Endothelial cell of umbilical vein (primary cell): ENCODE measurements around the gene BAG1. TPM values are rescaled to one million over a fixed set of nuclear protein-coding genes. Genes with fewer than 3 reads are reported as not detected.

ENCODE experiments used
- BruUV-seq: library from RNA; stranded (reverse); fragments of 400-500 nt; replicated peaks from 2 replicates; lab custom pipeline; 2021; lab: Mats Ljungman, UMichigan
- CTCF ChIA-PET: fragments of 300-600, 350-600 bp; sonication (Branson Sonifier 250); formaldehyde crosslinking; loops from one replicate; lab custom pipeline; 2021; ENCODE audit warnings: antibody characterized with exemption, inconsistent platforms; lab: Charles Lee
- POLR2A ChIA-PET: fragments of 300-600, 350-600 bp; sonication (Branson Sonifier 250); formaldehyde crosslinking; loops from one replicate; lab custom pipeline; 2021; ENCODE audit warnings: antibody characterized with exemption, inconsistent platforms; lab: Charles Lee
- DNase-seq: peaks from one replicate; pipeline ENCODE4 v3.0.0-alpha.2; 2011; ENCODE audit warnings: low read depth, low spot score
- FAIRE-seq: peaks from 2 replicates; lab custom pipeline; 2011; peaks lifted over from hg19 to GRCh38; lab: Jason Lieb, UNC
- H2AFZ ChIP-seq: 2 replicates; pipeline ENCODE4 v1.6.0; 2012; ENCODE audit warnings: low read depth, low read length, control low read depth, inconsistent platforms
- H3K27ac ChIP-seq: 2 replicates; pipeline ENCODE4 v1.5.1; 2011; ENCODE audit warnings: low read depth, mild to moderate bottlenecking, control low read depth, low read length, moderate library complexity; ENCODE audit not compliant: insufficient read depth
- H3K27me3 ChIP-seq, 2 experiments: 2 replicates each; pipeline versions ENCODE4 v1.6.0 to v1.6.1; 2011; ENCODE audit warnings: low read length in 2 of 2, mixed read lengths in 1 of 2; ENCODE audit not compliant: control insufficient read depth in 2 of 2, insufficient read depth in 2 of 2
- H3K36me3 ChIP-seq, 2 experiments: 2 replicates in 1 of 2; 3 replicates in 1 of 2; pipeline ENCODE4 v1.5.1; 2011; ENCODE audit warnings: low read length in 2 of 2, mild to moderate bottlenecking in 1 of 2, moderate library complexity in 1 of 2; ENCODE audit not compliant: control insufficient read depth in 2 of 2, insufficient read depth in 2 of 2; ENCODE audit errors: extremely low read depth in 1 of 2
- H3K4me1 ChIP-seq: 3 replicates; pipeline ENCODE4 v1.5.1; 2011; ENCODE audit warnings: mild to moderate bottlenecking, low read length; ENCODE audit not compliant: control insufficient read depth, insufficient read depth; ENCODE audit errors: extremely low read depth
- H3K4me2 ChIP-seq: 2 replicates; pipeline ENCODE4 v1.6.1; 2011; ENCODE audit warnings: low read length, control low read depth, mixed read lengths; ENCODE audit not compliant: insufficient read depth
- H3K4me3 ChIP-seq, 3 experiments: fragments of 200-600 bp in 1 of 3; sonication (generic), shearing (Covaris generic) in 1 of 3; replicated peaks in 1 of 3; 2 replicates each; pipeline ENCODE4 v1.5.1; 2011 to 2016; ENCODE audit warnings: control low read depth in 3 of 3, low read length in 3 of 3, mild to moderate bottlenecking in 2 of 3, inconsistent platforms in 1 of 3, low read depth in 1 of 3, moderate library complexity in 1 of 3; ENCODE audit not compliant: insufficient read depth in 1 of 3
- H3K79me2 ChIP-seq: 2 replicates; pipeline ENCODE4 v1.6.0; 2012; ENCODE audit warnings: low read length, inconsistent platforms; ENCODE audit not compliant: control insufficient read depth, insufficient read depth
- H3K9ac ChIP-seq: replicated peaks from 2 replicates; pipeline ENCODE3; 2011; ENCODE audit warnings: low read length, control low read depth; ENCODE audit not compliant: insufficient read depth; ENCODE audit errors: extremely low read depth
- H3K9me1 ChIP-seq: replicated peaks from 3 replicates; pipeline ENCODE4 v1.6.0; 2011; ENCODE audit warnings: mild to moderate bottlenecking, low read length; ENCODE audit not compliant: control insufficient read depth, insufficient read depth; ENCODE audit errors: extremely low read depth
- H3K9me3 ChIP-seq: replicated peaks from 2 replicates; pipeline ENCODE4 v1.5.1; 2012; ENCODE audit warnings: low read length, inconsistent platforms; ENCODE audit not compliant: control insufficient read depth, insufficient read depth
- H4K20me1 ChIP-seq: replicated peaks from 2 replicates; pipeline ENCODE3; 2011; ENCODE audit warnings: mild to moderate bottlenecking, low read length; ENCODE audit not compliant: control insufficient read depth, insufficient read depth; ENCODE audit errors: extremely low read depth
- EZH2 ChIP-seq: IDR thresholded peaks from 2 replicates; pipeline ENCODE4 v1.6.1; 2012; ENCODE audit warnings: borderline replicate concordance, low read depth, mild to moderate bottlenecking, moderate library complexity, low read length, inconsistent platforms; ENCODE audit not compliant: severe bottlenecking
- FOS ChIP-seq: IDR thresholded peaks from 2 replicates; pipeline ENCODE4 v1.6.1; 2011; ENCODE audit warnings: mild to moderate bottlenecking, low read length, moderate library complexity, borderline replicate concordance; ENCODE audit not compliant: insufficient read depth
- GATA2 ChIP-seq: IDR thresholded peaks from 2 replicates; pipeline ENCODE4 v1.7.0; 2011; ENCODE audit warnings: low read depth, mild to moderate bottlenecking, moderate library complexity, mixed read lengths, low read length; ENCODE audit not compliant: insufficient read length, insufficient read depth
- JUN ChIP-seq: IDR thresholded peaks from 2 replicates; pipeline ENCODE4 v1.6.1; 2011; ENCODE audit warnings: borderline replicate concordance, low read depth; ENCODE audit not compliant: insufficient read length, insufficient read depth
- MYC ChIP-seq: IDR thresholded peaks from one replicate; pipeline ENCODE4 v1.6.1; 2011; ENCODE audit warnings: mild to moderate bottlenecking, low read depth, low read length
- POLR2A ChIP-seq: IDR thresholded peaks from 2 replicates; pipeline ENCODE4 v1.6.1; 2012; ENCODE audit warnings: low read depth, mild to moderate bottlenecking, control low read depth, low read length
- POLR2AphosphoS5 ChIP-seq: IDR thresholded peaks from 2 replicates; pipeline ENCODE4 v1.6.1; 2012; ENCODE audit warnings: low read depth, mild to moderate bottlenecking, control low read depth, low read length, moderate library complexity; ENCODE audit not compliant: insufficient read depth
- dilution Hi-C: fragments of 300-500 bp; cut with MboI; formaldehyde crosslinking; loops from one replicate; pipeline ENCODE4 v1.15.0; 2019; ENCODE audit warnings: low sequenced_read_pairs; ENCODE audit not compliant: extremely low pct_ligation_motif_present
- intact Hi-C: fragments of 100-400 bp; cut with micrococcal nuclease; formaldehyde crosslinking; loops from one replicate; pipeline ENCODE4 v1.10.0; 2022
- polyA plus RNA-seq, 4 experiments: library from polyadenylated mRNA; depleted of rRNA in 3 of 4; stranded (reverse) in 3 of 4; unstranded in 1 of 4; fragments of >200 nt; gene quantifications; 2 replicates each; pipeline versions ENCODE4 v1.2.1 to v1.2.3, GENCODE V29; 2011 to 2012; ENCODE audit warnings: missing spikeins in 1 of 4
- total RNA-seq: library from RNA; stranded (reverse); gene quantifications from 2 replicates; pipeline ENCODE4 v1.2.3, GENCODE V29; 2021
- TF ChIP-seq, protein P1 (sequence below), 2 donors: IDR thresholded peaks; 1 replicate in 1 of 2; 2 replicates in 1 of 2; pipeline ENCODE4 v1.5.1; 2011; ENCODE audit warnings: low read length in 2 of 2, mild to moderate bottlenecking in 2 of 2, moderate library complexity in 2 of 2, control low read depth in 1 of 2, inconsistent platforms in 1 of 2, low read depth in 1 of 2; ENCODE audit not compliant: insufficient read depth in 1 of 2; ENCODE audit errors: extremely low read depth in 1 of 2
- TF ChIP-seq, protein P2 (sequence below): IDR thresholded peaks from 2 replicates; pipeline ENCODE4 v1.6.1; 2011; ENCODE audit not compliant: insufficient read depth, insufficient read length

The BAG1 gene
- total and polyA plus RNA-seq, 2 donors (not counting 3 experiments of a cell fraction or from before 2014, with no cell fraction given), result 44.6 to 87.4 TPM

DNA sequence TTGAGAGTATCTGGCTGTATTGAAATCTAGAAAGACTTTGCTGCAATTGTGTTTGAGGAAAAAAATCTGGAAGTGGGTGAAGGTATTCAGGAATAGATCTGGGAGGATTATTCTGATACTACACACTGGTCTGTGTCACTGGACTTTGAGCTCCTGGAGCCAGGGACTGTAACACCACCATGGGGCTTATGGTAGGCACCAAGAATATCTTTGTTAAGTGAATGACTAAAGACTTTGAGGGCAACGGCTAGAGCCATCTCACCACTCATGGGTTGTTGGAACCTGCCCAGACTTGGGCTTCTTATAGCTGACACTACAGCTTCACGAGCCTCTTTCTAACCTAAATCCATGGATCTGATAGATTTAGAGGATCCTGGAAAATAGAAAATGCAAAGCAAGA lies 36.0 kb upstream of the BAG1 start:
- no peaks in the 10 kb centered on the region for H3K27me3 ChIP-seq
- no peak overlapping the region for H3K4me2 ChIP-seq
- no peak overlapping the region for H3K4me3 ChIP-seq
- no peak overlapping the region for H3K9ac ChIP-seq
- no peak overlapping the region for H2AFZ ChIP-seq
- FAIRE-seq, result no peak
- no peaks in the 10 kb centered on the region for H4K20me1 ChIP-seq
- intact Hi-C loops, result no loop called here
- H3K27ac ChIP-seq, result no peak overlapping the region
- no peaks in the 10 kb centered on the region for H3K9me1 ChIP-seq
- dilution Hi-C loops, result no loop called here
- no peaks in the 10 kb centered on the region for H3K4me1 ChIP-seq
- BruUV-seq, result no TSS peak
- TF ChIP-seq GATA2 (no peak), JUN (no peak), POLR2AphosphoS5 (no peak)
- TF ChIP-seq, protein P1, sequence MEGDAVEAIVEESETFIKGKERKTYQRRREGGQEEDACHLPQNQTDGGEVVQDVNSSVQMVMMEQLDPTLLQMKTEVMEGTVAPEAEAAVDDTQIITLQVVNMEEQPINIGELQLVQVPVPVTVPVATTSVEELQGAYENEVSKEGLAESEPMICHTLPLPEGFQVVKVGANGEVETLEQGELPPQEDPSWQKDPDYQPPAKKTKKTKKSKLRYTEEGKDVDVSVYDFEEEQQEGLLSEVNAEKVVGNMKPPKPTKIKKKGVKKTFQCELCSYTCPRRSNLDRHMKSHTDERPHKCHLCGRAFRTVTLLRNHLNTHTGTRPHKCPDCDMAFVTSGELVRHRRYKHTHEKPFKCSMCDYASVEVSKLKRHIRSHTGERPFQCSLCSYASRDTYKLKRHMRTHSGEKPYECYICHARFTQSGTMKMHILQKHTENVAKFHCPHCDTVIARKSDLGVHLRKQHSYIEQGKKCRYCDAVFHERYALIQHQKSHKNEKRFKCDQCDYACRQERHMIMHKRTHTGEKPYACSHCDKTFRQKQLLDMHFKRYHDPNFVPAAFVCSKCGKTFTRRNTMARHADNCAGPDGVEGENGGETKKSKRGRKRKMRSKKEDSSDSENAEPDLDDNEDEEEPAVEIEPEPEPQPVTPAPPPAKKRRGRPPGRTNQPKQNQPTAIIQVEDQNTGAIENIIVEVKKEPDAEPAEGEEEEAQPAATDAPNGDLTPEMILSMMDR (IDR thresholded peaks at IDR 0.05; ENCODE audit: extremely low read depth in 1 of 2, insufficient read depth in 1 of 2, low read depth in 1 of 2, low read length in 2 of 2), result no peak
- ChIA-PET POLR2A (interaction anchor here (0.6 kb wide), 1 partner anchor 17 kb away, joined by 4 read pairs; no protein-coding TSS in a partner anchor), CTCF (no interaction called here)
- peaks cover 28% of the 10 kb centered on the region for H3K79me2 ChIP-seq
- H3K36me3 ChIP-seq, result peaks cover 14 to 18% of the 10 kb centered on the region in 2 experiments
- DNase-seq, result no peak
- H3K9me3 ChIP-seq, result no peaks in the 10 kb centered on the region

DNA sequence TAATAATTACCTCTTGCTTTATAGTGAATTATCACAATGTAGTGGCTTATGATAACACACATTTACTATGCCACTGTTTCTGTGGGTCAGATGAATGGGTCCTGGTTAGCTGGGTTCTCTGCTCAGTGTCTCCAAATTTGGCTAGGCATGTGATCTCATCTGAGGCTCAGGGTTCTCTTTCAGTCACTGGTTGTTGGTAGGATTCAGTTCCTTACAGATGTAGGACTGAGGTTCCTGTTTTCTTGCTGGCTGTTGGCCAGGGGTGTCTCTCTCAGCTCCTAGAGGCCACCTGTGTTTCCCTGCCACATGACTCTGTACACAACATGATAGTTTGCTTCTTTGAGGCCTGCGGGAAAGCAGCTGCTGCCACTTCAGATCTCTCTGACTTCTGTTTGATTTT lies 32.9 kb upstream of the BAG1 start:
- no peak for FAIRE-seq

More for the DNA sequence above, 32.9 kb upstream of the BAG1 start:
- no TSS peak for BruUV-seq
- ChIA-PET CTCF (interaction anchor here (1.1 to 1.7 kb wide), 3 partner anchors 78 to 170 kb away, joined by 4 to 5 read pairs (median 5); no protein-coding TSS in a partner anchor), POLR2A (no interaction called here)
- H3K9me1 ChIP-seq, result no peaks in the 10 kb centered on the region
- no peak overlapping the region for H3K4me3 ChIP-seq
- no peak overlapping the region for H3K9ac ChIP-seq
- H3K79me2 ChIP-seq, result peaks cover 49% of the 10 kb centered on the region
- no peaks in the 10 kb centered on the region for H4K20me1 ChIP-seq
- peaks cover 11 to 20% of the 10 kb centered on the region in 2 experiments for H3K36me3 ChIP-seq
- H3K4me1 ChIP-seq, result peaks cover 2% of the 10 kb centered on the region
- H3K27ac ChIP-seq, result no peak overlapping the region
- H2AFZ ChIP-seq, result no peak overlapping the region
- H3K27me3 ChIP-seq, result no peaks in the 10 kb centered on the region
- TF ChIP-seq GATA2 (no peak), FOS (no peak), POLR2AphosphoS5 (no peak), MYC (no peak), JUN (no peak), POLR2A (no peak), EZH2 (no peak)
- TF ChIP-seq, protein P2, sequence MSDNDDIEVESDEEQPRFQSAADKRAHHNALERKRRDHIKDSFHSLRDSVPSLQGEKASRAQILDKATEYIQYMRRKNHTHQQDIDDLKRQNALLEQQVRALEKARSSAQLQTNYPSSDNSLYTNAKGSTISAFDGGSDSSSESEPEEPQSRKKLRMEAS, result no peak
- TF ChIP-seq, protein P1 (IDR thresholded peaks at IDR 0.05; ENCODE audit: extremely low read depth in 1 of 2, insufficient read depth in 1 of 2, low read depth in 1 of 2, low read length in 2 of 2), result no peak
- intact Hi-C loops, result no loop called here
- dilution Hi-C loops, result no loop called here
- peak; percentile 40 for DNase-seq
- no peak overlapping the region for H3K4me2 ChIP-seq
- H3K9me3 ChIP-seq, result no peaks in the 10 kb centered on the region
